Choroid plexus epithelial cell (primary cell): Measurements from ENCODE around the gene CD4.
"Not testable (repeated sequence)": the region's sequence is repeated elsewhere in the genome, so short reads cannot be mapped to it uniquely, and the experiment has no call there.

ENCODE experiments used
- DNase-seq: peaks from one replicate; pipeline ENCODE4 v3.0.0-alpha.2; 2010; ENCODE audit warnings: low read depth
- H3K4me3 ChIP-seq: 2 replicates; pipeline ENCODE4 v1.5.1; 2011; ENCODE audit warnings: low read depth, mild to moderate bottlenecking, control low read depth, low read length, moderate library complexity
- TF ChIP-seq, protein P1 (sequence below): conservative IDR thresholded peaks from 2 replicates; pipeline ENCODE4 v1.5.1; 2011; ENCODE audit warnings: low read depth, mild to moderate bottlenecking, control low read depth, inconsistent platforms, low read length, moderate library complexity

The CD4 gene

DNA sequence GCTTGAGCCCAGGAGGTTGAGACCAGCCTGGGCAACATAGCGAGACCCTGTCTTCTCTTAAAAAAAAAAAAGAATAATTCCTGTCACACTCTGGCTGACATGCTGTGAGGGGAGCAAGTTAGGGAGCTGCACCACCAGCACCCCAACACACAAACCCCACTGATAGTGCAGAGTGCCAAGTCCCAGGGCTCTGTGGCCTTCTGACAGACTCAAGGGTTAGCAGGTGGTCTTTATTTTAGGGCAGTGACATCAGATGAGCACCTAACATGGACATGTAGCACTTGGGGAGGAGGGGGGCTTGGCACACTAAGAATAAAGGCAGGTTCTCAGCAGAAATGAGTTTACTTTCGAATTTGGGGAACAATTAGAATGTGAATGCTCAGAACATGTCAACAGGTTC is 69.5 kb downstream of the CD4 start:
- H3K4me3 ChIP-seq: no peak overlapping the region
- DNase-seq: no peak
- TF ChIP-seq, protein P1, sequence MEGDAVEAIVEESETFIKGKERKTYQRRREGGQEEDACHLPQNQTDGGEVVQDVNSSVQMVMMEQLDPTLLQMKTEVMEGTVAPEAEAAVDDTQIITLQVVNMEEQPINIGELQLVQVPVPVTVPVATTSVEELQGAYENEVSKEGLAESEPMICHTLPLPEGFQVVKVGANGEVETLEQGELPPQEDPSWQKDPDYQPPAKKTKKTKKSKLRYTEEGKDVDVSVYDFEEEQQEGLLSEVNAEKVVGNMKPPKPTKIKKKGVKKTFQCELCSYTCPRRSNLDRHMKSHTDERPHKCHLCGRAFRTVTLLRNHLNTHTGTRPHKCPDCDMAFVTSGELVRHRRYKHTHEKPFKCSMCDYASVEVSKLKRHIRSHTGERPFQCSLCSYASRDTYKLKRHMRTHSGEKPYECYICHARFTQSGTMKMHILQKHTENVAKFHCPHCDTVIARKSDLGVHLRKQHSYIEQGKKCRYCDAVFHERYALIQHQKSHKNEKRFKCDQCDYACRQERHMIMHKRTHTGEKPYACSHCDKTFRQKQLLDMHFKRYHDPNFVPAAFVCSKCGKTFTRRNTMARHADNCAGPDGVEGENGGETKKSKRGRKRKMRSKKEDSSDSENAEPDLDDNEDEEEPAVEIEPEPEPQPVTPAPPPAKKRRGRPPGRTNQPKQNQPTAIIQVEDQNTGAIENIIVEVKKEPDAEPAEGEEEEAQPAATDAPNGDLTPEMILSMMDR: no peak

- DNase-seq: no peak
- no peak overlapping the region for H3K4me3 ChIP-seq
- TF ChIP-seq, protein P1: no peak
These were observed 70.8 kb downstream of the CD4 start for GRCh38 chr12:6860116-6860515.

GRCh38 chr12:6860942-6861341 is 71.6 kb downstream of the CD4 start:
- no peak for DNase-seq
- H3K4me3 ChIP-seq: no peak overlapping the region
- TF ChIP-seq, protein P1: no peak

DNA sequence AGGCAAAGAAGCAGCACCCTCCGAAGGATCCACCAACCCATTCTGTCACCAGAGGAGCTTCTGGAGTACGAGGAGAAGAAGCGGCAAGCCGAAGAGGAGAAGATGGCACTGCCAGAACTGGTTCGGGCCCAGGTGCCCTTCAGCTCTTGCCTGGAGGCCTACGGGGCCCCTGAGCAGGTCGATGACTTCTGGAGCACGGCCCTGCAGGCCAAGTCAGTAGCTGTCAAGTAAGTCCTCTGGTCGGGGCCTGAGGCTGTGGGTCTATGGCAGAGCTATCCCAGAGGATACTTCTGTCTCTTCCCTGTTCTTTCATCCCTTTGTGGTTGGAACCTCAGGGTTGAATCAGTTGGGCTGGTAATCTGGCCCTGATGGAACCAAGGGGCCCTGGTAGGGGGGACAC is 72.1 kb downstream of the CD4 start:
- H3K4me3 ChIP-seq: no peak overlapping the region
- no peak for DNase-seq
- TF ChIP-seq, protein P1: no peak

- no peak overlapping the region for H3K4me3 ChIP-seq
- DNase-seq: no peak
- TF ChIP-seq, protein P1: no peak
These were observed 73.7 kb downstream of the CD4 start for GRCh38 chr12:6863033-6863432.

- H3K4me3 ChIP-seq: no peak overlapping the region
- TF ChIP-seq, protein P1: no peak
- no peak for DNase-seq
These were observed 74.4 kb downstream of the CD4 start for GRCh38 chr12:6863586-6864321.

DNA sequence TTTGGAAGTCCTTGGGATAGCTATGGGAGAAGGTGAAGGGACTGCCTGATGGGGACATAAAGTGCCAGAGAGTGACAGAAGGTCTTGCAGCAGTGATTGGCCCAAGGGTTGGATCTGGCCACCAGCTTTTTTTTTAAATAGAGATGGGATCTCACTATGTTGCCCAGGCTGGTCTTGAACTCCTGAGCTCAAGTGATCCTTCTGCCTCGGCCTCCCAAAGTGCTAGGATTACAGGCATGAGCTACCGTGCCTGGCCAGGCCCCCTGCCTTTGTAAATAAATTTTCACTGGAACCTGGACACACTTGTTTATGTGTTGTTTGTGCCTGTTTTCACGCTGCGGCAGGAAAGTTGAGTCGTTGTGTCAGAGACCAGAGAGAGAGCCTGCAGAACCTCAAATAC is 76.0 kb downstream of the CD4 start:
- not testable (repeated sequence) for DNase-seq, H3K4me3 ChIP-seq
